ENCODE measurements around the gene KCNJ1. TPM values are rescaled to one million over a fixed set of nuclear protein-coding genes. Genes with fewer than 3 reads are reported as not detected.

Gene KCNJ1
- total RNA-seq, 5 donors from 2014 or later (not counting 1 experiment from before 2014, with no cell fraction given) = not detected

GRCh38 chr11:128824191-128825049, 42.7 kb downstream of the KCNJ1 start:
- Histone ChIP-seq H3K4me3 (ENCODE audit: control insufficient read depth in 1 of 2, extremely low read depth in 1 of 2, low read length in 1 of 2) (no peak overlapping the region), H3K36me3 (ENCODE audit: control insufficient read depth in 2 of 2, extremely low read depth in 1 of 2, insufficient read depth in 1 of 2, low read length in 1 of 2) (peaks cover 2 to 3% of the 10 kb centered on the region in 2 donors), H3K27ac (ENCODE audit: low read length) (no peak overlapping the region), H3K9me3 (no peaks in the 10 kb centered on the region), H3K4me1 (ENCODE audit: control insufficient read depth in 1 of 2, extremely low read depth in 1 of 2, insufficient read depth in 2 of 2, low read length in 2 of 2) (peaks cover 0 to 3% of the 10 kb centered on the region in 2 experiments), H3K27me3 (replicated peaks in 1 of 2; ENCODE audit: control insufficient read depth in 2 of 2, extremely low read depth in 1 of 2, insufficient read depth in 2 of 2, low read length in 1 of 2) (no peaks in the 10 kb centered on the region)
- Mint-ChIP-seq H3K27ac (no peak overlapping the region), H3K4me3 (no peak overlapping the region), H3K36me3 (peaks cover 17% of the 10 kb centered on the region), H3K4me1 (peaks cover 2 to 9% (median 6%) of the 10 kb centered on the region in 3 donors), H3K9me3 (no peaks in the 10 kb centered on the region), H3K27me3 (no peaks in the 10 kb centered on the region)
- POLR2A ChIA-PET = interaction anchor here in 1 of 2 donors (0.8 kb wide), 1 partner anchor 33 kb away, joined by 8 read pairs; no protein-coding TSS in a partner anchor
- ATAC-seq (replicated peaks in 1 of 4) = no peak
- CTCF ChIA-PET = interaction anchor here in 1 of 2 donors (0.5 kb wide), 1 partner anchor 673 kb away, joined by 5 read pairs; no protein-coding TSS in a partner anchor
- no peak for DNase-seq
- 88% methylated on average over 9 of the region's 68 CpGs for WGBS (ENCODE audit: insufficient coverage)

- ATAC-seq (replicated peaks in 1 of 4) (no peak), DNase-seq (no peak)
- no peaks in the 10 kb centered on the region for H3K27me3 Mint-ChIP-seq
- peaks cover 0 to 9% (median 6%) of the 10 kb centered on the region in 3 donors for H3K4me1 Mint-ChIP-seq
- H3K4me3 Mint-ChIP-seq = no peak overlapping the region
- peaks cover 23% of the 10 kb centered on the region for H3K36me3 Mint-ChIP-seq
- no peak overlapping the region for H3K27ac Mint-ChIP-seq
- no peaks in the 10 kb centered on the region for H3K9me3 ChIP-seq
- ChIA-PET POLR2A (interaction anchor here in 1 of 2 donors (0.8 kb wide), 1 partner anchor 34 kb away, joined by 8 read pairs; no protein-coding TSS in a partner anchor), CTCF (interaction anchor here in 1 of 2 donors (0.5 kb wide), 1 partner anchor 672 kb away, joined by 5 read pairs; no protein-coding TSS in a partner anchor)
- no peaks in the 10 kb centered on the region for H3K9me3 Mint-ChIP-seq
- H3K27ac ChIP-seq (ENCODE audit: low read length) = no peak overlapping the region
- H3K4me1 ChIP-seq (ENCODE audit: control insufficient read depth in 1 of 2, extremely low read depth in 1 of 2, insufficient read depth in 2 of 2, low read length in 2 of 2) = peaks cover 0 to 3% of the 10 kb centered on the region in 2 experiments
- peaks cover 2 to 5% of the 10 kb centered on the region in 2 donors for H3K36me3 ChIP-seq (ENCODE audit: control insufficient read depth in 2 of 2, extremely low read depth in 1 of 2, insufficient read depth in 1 of 2, low read length in 1 of 2)
- no peaks in the 10 kb centered on the region for H3K27me3 ChIP-seq (replicated peaks in 1 of 2; ENCODE audit: control insufficient read depth in 2 of 2, extremely low read depth in 1 of 2, insufficient read depth in 2 of 2, low read length in 1 of 2)
- WGBS (ENCODE audit: insufficient coverage) = no CpG with 5 or more reads among the region's 11 CpGs
- H3K4me3 ChIP-seq (ENCODE audit: control insufficient read depth in 1 of 2, extremely low read depth in 1 of 2, low read length in 1 of 2) = no peak overlapping the region
Observed at GRCh38 chr11:128823753-128824152, 43.3 kb downstream of the KCNJ1 start.

DNA sequence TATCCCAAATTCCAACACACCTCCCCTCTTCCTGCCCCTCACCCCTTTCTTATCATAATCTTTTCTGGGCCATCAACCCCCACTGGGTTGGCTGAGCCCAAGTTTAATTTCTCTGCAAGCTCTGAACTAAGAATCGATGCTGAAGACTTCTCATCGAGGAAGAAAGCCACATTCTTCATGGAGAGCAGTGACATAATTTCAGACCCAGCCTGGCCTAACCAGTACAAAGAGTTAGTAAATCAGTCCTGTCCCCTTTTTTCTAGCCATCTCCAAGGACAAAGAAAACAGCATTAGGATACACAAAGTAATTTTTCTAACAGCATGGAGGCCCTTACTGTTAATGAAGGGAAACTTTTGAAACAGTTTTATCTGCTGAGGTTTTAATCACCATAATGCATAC, 45.0 kb downstream of the KCNJ1 start:
- H3K4me1 ChIP-seq (ENCODE audit: control insufficient read depth in 1 of 2, extremely low read depth in 1 of 2, insufficient read depth in 2 of 2, low read length in 2 of 2) = peaks cover 0 to 3% of the 10 kb centered on the region in 2 experiments
- no peak overlapping the region for H3K4me3 ChIP-seq (ENCODE audit: control insufficient read depth in 1 of 2, extremely low read depth in 1 of 2, low read length in 1 of 2)
- ATAC-seq (replicated peaks in 1 of 4) (no peak), DNase-seq (no peak)
- peaks cover 0 to 17% of the 10 kb centered on the region in 2 donors for H3K36me3 ChIP-seq (ENCODE audit: control insufficient read depth in 2 of 2, extremely low read depth in 1 of 2, insufficient read depth in 1 of 2, low read length in 1 of 2)
- Mint-ChIP-seq H3K4me1 (peaks cover 0 to 9% (median 6%) of the 10 kb centered on the region in 3 donors), H3K9me3 (no peaks in the 10 kb centered on the region), H3K27me3 (no peaks in the 10 kb centered on the region), H3K4me3 (no peak overlapping the region), H3K36me3 (peaks cover 30% of the 10 kb centered on the region), H3K27ac (no peak overlapping the region)
- H3K27ac ChIP-seq (ENCODE audit: low read length) = no peak overlapping the region
- CTCF ChIA-PET = interaction anchor here in 1 of 2 donors (0.9 kb wide), 1 partner anchor 8 kb away, joined by 3 read pairs; no protein-coding TSS in a partner anchor
- 92% methylated on average over 2 of the region's 2 CpGs for WGBS (ENCODE audit: insufficient coverage)
- H3K9me3 ChIP-seq = no peaks in the 10 kb centered on the region
- POLR2A ChIA-PET = no interaction called here
- H3K27me3 ChIP-seq (replicated peaks in 1 of 2; ENCODE audit: control insufficient read depth in 2 of 2, extremely low read depth in 1 of 2, insufficient read depth in 2 of 2, low read length in 1 of 2) = no peaks in the 10 kb centered on the region

DNA sequence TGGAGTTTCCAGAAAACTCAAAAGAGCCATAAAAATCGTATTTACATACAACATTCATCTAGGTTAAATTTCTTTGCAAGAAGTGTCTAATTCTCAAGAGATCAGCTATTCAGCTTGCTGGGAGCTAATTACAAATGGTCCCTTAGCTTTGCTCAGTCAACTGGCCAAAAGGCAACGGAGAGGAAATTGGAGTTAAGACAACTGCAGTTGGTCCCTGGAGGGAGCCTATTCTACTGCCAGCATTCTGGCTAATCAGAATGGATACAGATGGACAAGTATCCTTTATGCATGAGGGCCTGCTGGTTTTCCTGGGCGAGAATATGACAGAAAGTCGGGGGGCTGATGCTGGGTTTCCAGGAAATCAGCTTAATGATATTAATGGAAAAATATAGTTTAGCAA, 45.5 kb downstream of the KCNJ1 start:
- CTCF ChIA-PET = no interaction called here
- Histone ChIP-seq H3K36me3 (ENCODE audit: control insufficient read depth in 2 of 2, extremely low read depth in 1 of 2, insufficient read depth in 1 of 2, low read length in 1 of 2) (peaks cover 0 to 22% of the 10 kb centered on the region in 2 donors), H3K4me1 (ENCODE audit: control insufficient read depth in 1 of 2, extremely low read depth in 1 of 2, insufficient read depth in 2 of 2, low read length in 2 of 2) (peaks cover 0 to 3% of the 10 kb centered on the region in 2 experiments), H3K9me3 (no peaks in the 10 kb centered on the region), H3K4me3 (ENCODE audit: control insufficient read depth in 1 of 2, extremely low read depth in 1 of 2, low read length in 1 of 2) (no peak overlapping the region), H3K27me3 (replicated peaks in 1 of 2; ENCODE audit: control insufficient read depth in 2 of 2, extremely low read depth in 1 of 2, insufficient read depth in 2 of 2, low read length in 1 of 2) (no peaks in the 10 kb centered on the region), H3K27ac (ENCODE audit: low read length) (no peak overlapping the region)
- 95% methylated on average over 2 of the region's 4 CpGs for WGBS (ENCODE audit: insufficient coverage)
- H3K36me3 Mint-ChIP-seq = peaks cover 30% of the 10 kb centered on the region
- POLR2A ChIA-PET = no interaction called here
- H3K4me1 Mint-ChIP-seq = peaks cover 0 to 9% (median 6%) of the 10 kb centered on the region in 3 donors
- H3K9me3 Mint-ChIP-seq = no peaks in the 10 kb centered on the region
- no peak overlapping the region for H3K4me3 Mint-ChIP-seq
- H3K27ac Mint-ChIP-seq = no peak overlapping the region
- DNase-seq (no peak), ATAC-seq (replicated peaks in 1 of 4) (no peak)
- no peaks in the 10 kb centered on the region for H3K27me3 Mint-ChIP-seq

DNA sequence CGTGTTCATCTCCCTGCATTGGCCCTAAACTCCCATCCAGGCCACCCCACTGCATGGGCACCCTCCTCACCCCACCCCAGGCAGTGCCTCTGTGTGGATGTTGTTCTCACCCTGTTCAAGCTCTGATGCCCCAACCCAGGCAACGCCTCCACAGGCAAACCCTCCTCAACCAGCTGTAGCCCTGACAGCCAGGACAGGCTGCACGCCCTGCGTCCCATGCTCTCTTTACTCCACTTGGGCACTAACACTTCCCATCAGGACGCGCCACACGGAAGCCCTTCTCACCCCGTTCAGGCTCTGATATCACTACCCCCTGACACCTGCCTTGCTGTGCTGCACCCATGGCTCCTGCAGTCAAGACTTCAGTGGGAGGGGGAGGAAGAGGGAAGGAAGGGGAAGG, 47.9 kb downstream of the KCNJ1 start:
- H3K36me3 ChIP-seq (ENCODE audit: control insufficient read depth in 2 of 2, extremely low read depth in 1 of 2, insufficient read depth in 1 of 2, low read length in 1 of 2) = peaks cover 6 to 38% of the 10 kb centered on the region in 2 donors
- no peaks in the 10 kb centered on the region for H3K27me3 ChIP-seq (replicated peaks in 1 of 2; ENCODE audit: control insufficient read depth in 2 of 2, extremely low read depth in 1 of 2, insufficient read depth in 2 of 2, low read length in 1 of 2)
- Mint-ChIP-seq H3K27me3 (no peaks in the 10 kb centered on the region), H3K4me3 (no peak overlapping the region), H3K4me1 (peaks cover 0 to 9% (median 6%) of the 10 kb centered on the region in 3 donors), H3K36me3 (peaks cover 42% of the 10 kb centered on the region), H3K9me3 (no peaks in the 10 kb centered on the region), H3K27ac (peak overlapping the region in 1 of 2 donors; percentile 45)
- ChIA-PET CTCF (no interaction called here), POLR2A (no interaction called here)
- no peak overlapping the region for H3K27ac ChIP-seq (ENCODE audit: low read length)
- H3K4me3 ChIP-seq (ENCODE audit: control insufficient read depth in 1 of 2, extremely low read depth in 1 of 2, low read length in 1 of 2) = no peak overlapping the region
- WGBS (ENCODE audit: insufficient coverage) = 93% methylated on average over 4 of the region's 8 CpGs
- peaks cover 0 to 3% of the 10 kb centered on the region in 2 experiments for H3K4me1 ChIP-seq (ENCODE audit: control insufficient read depth in 1 of 2, extremely low read depth in 1 of 2, insufficient read depth in 2 of 2, low read length in 2 of 2)
- DNase-seq = no peak
- no peaks in the 10 kb centered on the region for H3K9me3 ChIP-seq
- ATAC-seq (replicated peaks in 1 of 4) = no peak

DNA sequence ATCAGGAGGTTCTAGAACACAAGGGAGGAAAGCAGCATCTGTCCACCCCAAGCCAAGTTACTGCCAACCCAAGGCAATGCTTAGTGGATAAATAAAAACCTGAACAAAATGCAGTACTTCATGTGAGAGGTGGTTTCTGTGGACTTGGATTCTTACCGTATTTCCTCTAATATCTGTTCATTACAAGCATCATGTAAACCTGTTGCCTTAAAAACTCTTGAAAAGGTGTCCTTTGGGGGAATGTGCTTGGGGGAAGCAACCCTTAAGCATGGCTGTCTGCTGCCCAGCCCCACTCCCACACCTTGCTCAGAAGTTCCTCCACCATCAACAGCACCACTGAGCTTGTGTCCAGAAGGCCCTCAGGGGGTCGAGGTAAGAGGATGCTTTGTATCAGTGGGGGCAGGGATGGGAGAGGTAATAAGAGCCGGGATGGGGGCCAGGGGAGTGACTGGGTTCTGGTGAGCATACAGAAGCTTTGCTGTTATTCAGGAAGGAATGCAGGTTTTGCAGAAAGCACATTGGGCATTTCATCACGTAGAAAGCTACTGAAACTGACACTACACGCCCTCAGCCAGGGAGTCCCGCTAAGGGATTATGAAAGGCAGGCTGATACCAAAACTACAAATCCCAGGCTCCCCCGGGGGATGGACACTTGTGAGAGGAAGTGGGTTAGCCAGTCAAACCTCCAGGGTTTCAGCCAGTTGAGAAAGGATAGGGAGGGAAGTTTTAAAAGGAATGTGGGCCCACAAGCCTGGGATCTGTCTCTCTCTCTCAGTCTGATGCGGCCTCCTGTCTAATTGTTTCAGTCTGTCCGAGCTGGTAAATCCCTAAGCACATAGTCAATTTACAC, 52.0 kb downstream of the KCNJ1 start:
- Mint-ChIP-seq H3K4me3 (no peak overlapping the region), H3K27me3 (no peaks in the 10 kb centered on the region), H3K4me1 (peaks cover 0 to 1% (median 0%) of the 10 kb centered on the region in 3 donors), H3K27ac (no peak overlapping the region), H3K36me3 (peaks cover 51% of the 10 kb centered on the region), H3K9me3 (no peaks in the 10 kb centered on the region)
- peaks cover 13 to 70% of the 10 kb centered on the region in 2 donors for H3K36me3 ChIP-seq (ENCODE audit: control insufficient read depth in 2 of 2, extremely low read depth in 1 of 2, insufficient read depth in 1 of 2, low read length in 1 of 2)
- H3K27ac ChIP-seq (ENCODE audit: low read length) = no peak overlapping the region
- CTCF ChIA-PET = interaction anchor here (0.5 to 0.9 kb wide), 3 partner anchors 29 to 657 kb away, joined by 3 to 11 read pairs (median 3); no protein-coding TSS in a partner anchor
- H3K4me1 ChIP-seq (ENCODE audit: control insufficient read depth in 1 of 2, extremely low read depth in 1 of 2, insufficient read depth in 2 of 2, low read length in 2 of 2) = no peaks in the 10 kb centered on the region
- H3K4me3 ChIP-seq (ENCODE audit: control insufficient read depth in 1 of 2, extremely low read depth in 1 of 2, low read length in 1 of 2) = no peak overlapping the region
- H3K27me3 ChIP-seq (replicated peaks in 1 of 2; ENCODE audit: control insufficient read depth in 2 of 2, extremely low read depth in 1 of 2, insufficient read depth in 2 of 2, low read length in 1 of 2) = no peaks in the 10 kb centered on the region
- no peaks in the 10 kb centered on the region for H3K9me3 ChIP-seq
- POLR2A ChIA-PET = interaction anchor here in 1 of 2 donors (0.6 kb wide), 1 partner anchor 1064 kb away, joined by 3 read pairs; no protein-coding TSS in a partner anchor
- DNase-seq (peak in 1 of 35 experiments; percentile 8), ATAC-seq (replicated peaks in 1 of 4) (no peak)
- whole genome bisulfite sequencing (ENCODE audit: insufficient coverage) = 79% methylated on average over 4 of the region's 9 CpGs
